HG02852 (cell line): ENCODE measurements around the gene HTT.

Source experiments
- ATAC-seq: cut with Tn5 transposase; IDR thresholded peaks from one replicate; pipeline ENCODE4 v1.9.1; 2021; ENCODE audit warnings: mild to moderate bottlenecking, moderate library complexity; ENCODE audit not compliant: unreplicated experiment

HTT gene

DNA sequence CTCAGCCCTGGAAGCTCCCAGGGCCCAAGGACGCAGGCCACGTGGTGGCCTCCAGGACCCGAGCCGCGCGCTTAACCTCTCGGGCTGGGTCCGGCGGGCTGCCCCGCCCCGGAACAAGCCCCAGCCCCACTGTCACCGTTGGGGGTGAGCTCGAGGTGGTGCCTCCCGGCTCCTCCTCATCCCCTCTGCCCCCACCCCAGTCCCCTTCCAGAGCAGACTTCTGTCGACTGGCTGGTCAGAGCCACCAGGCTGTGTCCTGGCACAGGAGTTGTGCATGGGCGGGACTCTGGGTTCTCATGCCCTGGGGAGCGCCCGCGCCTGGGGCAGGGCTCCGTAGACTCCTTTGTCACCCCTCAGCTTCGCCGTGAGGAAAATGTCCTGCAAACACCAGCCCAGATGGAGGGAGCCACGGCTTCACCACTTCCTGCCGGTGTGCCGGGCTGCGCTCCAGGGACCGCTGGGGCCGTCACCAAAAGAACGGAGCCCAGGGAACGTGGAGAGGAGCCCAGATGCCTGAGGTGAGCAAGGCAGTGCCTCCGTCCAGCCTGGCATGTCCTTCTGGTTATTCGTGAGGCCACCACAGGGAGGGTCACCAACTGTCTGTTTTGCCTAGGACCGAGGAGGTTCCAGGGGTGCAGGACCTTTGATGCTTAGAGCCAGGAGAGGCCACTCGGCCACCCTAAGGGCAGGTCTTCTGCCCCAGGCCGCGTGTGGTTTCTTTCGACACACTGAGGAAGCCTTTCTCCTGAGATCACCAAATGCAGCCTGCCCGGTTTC is 211.3 kb downstream of the HTT start:
- peak; percentile 34 for ATAC-seq

- ATAC-seq, result peak; percentile 92
Observed at GRCh38 chr4:3286335-3287175, 212.1 kb downstream of the HTT start.

DNA sequence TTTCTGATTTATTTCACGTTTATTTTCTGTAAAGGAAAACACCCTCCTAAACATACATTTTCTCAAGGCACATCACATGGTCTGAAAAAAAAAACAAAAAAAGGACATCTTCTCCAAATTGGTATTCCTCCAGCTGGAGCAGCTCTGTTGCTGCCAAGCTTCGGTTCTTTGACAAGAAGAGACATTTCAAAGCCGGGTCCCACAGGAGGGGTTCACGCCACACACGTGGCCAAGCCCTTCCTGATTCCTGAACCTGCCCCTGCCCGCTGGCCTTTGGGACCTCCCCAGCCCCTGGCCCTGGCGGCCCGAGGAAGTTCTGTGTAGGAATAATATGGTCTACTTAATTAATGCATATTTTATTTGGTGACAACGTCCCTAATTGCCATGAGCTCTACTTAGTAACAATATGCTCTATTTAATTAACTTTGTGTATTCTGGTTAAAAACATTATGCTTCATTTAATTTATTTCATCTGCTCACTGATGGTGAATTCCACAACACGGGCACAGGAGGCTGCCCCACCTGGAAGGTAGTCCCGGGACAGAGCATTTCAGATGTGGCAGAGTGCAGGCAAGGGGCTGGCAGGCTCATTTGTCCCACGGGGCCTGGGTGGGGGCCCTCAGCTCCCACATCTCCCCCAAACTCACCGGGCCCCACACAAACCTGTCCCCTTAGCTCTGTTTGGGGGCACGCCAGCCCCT is 212.9 kb downstream of the HTT start:
- ATAC-seq, result no peak

- ATAC-seq, result no peak
Observed at GRCh38 chr4:3287972-3288570, 213.6 kb downstream of the HTT start.

DNA sequence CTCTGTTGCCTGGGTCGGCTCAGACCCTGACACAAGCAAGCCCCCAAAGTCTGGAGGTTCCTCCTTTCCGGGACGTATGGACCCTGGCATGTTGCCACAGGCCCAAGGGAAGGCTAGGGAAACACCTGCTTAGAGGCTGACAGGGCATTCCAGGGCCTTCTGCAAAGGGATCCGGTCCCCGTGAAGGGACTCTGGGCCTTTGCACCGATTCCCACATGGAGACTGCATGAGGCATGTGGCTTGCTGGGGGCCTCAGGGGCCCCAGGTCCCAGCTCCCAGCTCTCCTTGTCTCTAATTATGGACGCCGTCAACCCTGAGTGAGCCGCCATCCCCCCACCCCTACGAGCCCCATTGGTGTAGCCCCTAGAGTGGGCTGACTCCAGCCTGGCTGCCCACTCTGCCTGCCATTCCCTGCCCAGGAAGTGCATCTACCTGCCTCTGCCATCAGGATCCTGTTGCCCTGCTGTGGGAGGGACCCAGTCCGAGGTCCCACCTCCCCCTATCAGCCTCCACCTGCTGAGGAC is 214.2 kb downstream of the HTT start:
- no peak for ATAC-seq

GRCh38 chr4:3290476-3290875 is 216.0 kb downstream of the HTT start:
- no peak for ATAC-seq

DNA sequence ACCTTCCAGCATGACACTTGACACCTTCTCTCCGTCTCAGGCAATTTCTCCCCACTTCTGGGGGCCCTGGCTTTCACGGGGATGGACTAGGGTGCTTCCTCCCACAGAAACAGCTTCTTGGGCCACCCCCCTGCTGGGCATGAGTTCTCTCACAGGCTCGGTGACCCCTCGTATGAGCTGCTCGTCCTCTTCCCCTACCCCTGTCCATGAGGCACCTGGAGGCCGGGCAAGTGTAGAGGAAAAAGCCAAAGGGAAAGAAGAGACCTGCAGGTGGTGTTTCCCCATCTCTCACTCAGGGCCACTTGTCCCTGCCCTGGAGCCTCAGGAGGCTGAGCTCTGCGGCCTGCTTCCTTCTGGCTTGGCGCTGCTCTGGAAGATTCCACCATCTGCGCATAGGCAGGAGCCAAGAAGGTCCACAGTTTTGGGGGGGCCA is 216.4 kb downstream of the HTT start:
- ATAC-seq, result no peak

DNA sequence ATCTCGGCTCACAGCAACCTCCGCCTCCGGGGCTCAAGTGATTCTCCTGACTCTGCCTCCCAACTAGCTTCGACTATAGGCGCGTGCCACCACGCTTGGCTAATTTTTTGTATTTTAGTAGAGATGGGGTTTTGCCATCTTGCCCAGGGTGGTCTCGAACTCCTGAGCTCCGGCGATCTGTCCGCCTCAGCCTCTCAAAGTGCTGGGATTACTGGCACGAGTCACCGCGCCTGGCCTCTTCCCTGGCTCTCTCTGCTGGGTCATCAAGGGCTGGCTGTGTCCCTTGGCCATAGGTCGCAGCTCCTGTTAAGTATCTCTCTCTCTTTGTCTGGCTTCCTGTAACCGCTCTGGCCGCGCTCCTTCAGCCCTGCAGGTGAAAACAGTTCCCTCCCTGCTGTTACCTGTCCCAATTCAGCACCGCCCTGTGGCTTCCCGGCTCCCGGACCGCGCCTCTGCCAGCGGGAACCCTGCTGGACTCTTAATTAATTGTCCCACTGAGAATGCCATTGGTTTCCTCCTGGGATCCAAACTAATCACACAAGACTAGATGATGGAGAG is 217.0 kb downstream of the HTT start:
- ATAC-seq, result no peak

- ATAC-seq, result peak; percentile 18
Observed at GRCh38 chr4:3291969-3292570, 217.6 kb downstream of the HTT start.

GRCh38 chr4:3292571-3293400 is 218.3 kb downstream of the HTT start, which contains the start of gene RGS12:
RGS12 (plus strand) TSS chr4:3293021; CDS start chr4:3316171, 23,150 bp downstream.
- peak; percentile 86 for ATAC-seq
